HS-27A (cell line): ENCODE results near the gene LRRC8D.

Experiments used
- DNase-seq: peaks from one replicate; pipeline ENCODE4 v3.0.0-alpha.2; 2012; ENCODE audit warnings: low read depth, missing footprints

Gene LRRC8D

DNA sequence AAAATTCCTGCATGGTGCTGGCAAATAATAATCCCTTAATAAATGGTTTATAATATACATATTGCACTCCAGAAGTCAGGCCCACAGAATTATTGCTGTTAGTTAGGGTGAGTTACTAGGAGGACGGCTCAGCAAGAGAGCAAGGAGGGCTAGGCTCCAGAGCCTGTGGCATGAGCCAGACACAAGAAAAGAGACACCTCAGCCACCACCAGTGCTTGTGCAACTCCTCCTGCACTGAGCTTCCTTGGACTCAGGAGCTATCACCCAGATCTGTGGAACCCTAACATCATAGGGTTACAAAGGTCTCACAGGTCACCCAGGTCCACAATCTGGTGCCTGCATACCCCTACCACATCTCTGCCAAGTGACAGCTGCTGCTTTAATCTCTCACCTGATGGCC, 12.8 kb upstream of the LRRC8D start:
- no peak for DNase-seq

DNA sequence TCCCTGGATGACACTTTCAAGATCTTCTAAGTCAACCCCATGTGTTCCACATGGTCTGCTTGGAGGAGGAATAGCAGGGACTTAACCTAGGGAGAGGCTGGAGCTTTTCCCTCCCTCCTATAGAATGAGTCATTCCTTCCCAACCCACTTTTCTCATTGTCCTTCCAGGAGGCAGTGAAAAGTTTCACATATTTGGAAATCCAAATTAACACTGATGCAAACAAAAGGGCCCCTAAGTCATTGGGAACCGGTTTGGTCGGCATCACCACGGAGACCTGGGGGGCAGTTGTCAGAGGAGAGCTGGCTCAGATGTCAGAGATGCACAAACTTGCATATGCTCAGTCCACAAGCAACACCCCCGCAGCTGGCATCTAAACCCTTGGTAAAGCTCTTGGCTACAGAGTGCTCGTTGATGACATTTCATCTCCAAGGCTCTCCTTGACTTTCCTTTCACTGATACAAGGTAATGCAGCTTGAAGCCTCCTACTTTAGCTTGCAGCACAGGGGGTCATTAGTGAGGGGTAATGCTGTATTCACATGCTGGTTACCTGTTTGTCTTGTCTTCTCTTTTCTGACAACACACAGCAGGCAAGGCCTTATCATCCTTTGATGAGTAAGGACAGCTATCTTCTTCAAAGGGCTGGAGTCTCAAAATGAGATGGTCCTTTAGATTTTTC, 12.3 kb upstream of the LRRC8D start:
- no peak for DNase-seq

DNA sequence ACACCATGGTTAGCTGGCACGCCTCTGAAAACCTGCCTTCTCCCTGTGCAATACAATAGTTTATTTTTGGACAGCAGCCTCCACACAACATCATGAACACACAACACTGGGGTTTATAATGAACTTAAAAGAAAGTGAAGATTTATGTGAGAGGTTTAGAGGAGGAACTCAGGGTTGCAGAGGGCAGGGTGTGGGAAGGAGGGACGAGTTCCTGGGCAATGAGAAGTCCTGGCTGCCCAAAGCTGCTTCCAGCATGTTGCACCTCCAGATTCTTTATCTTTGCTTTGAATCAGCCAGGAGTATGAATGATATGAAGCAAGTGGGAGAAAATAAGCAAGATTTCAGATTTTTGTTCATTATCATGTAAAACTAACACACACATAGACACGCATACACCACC, 11.3 kb upstream of the LRRC8D start:
- DNase-seq = no peak

DNA sequence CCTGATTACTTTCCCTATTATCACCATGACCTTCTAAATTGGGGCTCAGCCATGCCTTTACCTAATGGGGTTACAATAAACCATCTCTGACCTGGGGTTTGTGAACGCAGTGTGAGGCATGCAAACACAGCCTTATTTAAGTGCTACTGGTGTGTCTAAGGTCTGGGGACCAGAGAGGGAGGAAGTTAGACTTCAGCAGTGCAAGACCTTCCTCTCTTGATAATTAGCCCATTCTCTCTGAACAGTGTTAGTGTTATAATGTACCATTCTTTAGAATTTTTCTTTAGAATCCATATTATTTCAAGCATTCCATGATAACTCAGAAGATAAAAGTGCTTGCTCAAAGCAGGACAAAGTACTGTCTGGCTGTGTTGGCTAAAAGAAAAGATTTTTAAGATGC, 10.5 kb upstream of the LRRC8D start:
- DNase-seq = no peak

DNA sequence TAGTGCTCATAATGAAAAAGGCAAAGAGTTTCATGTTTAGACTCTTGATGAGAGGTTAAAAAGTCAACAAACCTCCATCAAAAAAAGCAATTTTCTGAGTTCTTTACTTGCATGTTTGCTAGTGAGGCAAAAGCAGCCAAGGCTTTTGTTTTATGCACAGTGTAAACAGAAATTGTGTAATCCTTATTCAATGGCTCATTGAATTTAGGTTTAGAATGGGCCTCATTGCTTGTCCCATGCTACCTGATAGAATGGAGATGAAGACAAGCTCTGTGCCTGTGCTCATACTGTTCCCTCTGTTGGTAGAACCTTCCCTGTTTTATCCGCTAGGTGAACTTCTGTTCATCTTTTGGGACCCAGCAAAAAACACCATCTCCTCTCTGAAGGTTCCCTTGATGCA, 10.0 kb upstream of the LRRC8D start:
- DNase-seq = no peak

DNA sequence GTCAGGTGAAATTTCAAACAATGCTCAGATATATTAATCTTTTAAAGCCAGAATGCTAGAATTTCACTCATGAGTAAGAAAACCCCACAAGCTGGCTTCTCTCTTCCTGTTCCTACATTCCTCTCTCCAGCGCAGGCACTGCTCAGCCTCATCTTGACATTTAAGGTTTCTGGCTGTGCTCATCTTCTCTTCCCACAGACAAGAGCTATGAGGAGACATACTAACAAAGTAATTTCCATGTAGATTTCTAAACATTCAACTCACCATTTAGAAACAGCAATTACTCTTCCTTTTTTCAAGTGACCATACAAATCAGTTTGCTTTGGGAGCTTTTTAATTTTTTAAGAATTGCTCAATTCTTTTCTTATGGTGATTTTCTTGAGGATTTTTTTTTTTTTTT, 7.8 kb upstream of the LRRC8D start:
- DNase-seq = no peak

DNA sequence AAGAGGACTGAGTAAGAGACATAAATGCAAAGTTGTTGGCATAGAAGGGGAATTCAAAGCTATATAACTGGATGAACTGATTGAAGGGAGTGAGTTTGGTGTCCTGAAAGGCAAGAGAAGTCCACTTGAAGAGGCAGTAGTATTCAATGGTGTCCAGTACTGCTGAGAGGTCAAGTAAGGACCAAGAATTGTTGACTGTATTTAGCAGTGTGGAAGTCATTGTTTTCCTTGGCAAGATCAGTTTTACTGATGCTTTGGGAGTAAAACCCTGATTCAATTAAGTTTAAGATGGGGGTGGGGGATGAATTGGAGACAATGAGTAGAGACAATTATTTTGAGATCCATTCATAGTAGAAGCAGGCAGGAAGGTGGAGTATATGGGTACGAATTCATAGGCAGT, 5.8 kb upstream of the LRRC8D start:
- DNase-seq = no peak

DNA sequence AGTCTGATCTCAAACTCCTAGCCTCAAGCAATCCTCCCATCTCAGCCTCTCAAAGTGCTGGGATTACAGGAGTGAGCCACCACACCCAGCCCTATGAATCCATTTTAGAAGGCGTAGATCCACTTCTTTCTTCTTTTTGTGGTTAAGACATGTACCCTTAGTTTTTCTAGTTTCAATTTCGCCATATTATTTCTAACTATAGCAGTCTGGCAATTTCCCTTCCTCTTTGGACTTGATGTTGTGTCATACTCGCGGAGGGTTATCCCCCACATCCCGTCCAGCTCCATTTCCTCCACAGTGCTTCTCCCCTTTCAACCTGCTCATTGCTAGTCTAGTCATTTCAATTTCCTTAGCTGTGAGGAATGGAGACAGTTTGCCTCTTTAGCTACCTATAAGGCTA, 5.2 kb upstream of the LRRC8D start:
- no peak for DNase-seq

DNA sequence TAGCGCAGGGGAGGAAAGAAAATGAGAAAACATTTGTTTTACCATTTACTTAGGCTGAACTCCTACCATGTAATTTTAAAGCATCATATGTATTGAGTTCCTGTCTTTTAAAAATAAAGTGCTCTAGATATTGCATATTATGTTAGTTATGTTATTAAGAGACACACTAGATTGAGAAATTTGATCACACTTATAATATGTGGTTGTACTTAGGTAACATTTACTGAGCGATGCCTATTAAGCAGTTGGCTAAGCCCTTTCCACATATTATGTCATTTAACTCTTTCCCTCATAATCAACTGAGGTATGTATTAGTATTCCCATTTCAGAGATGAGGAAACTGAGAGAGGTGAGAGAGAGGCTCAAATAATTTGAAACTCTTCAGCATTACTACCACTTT, 4.5 kb upstream of the LRRC8D start:
- no peak for DNase-seq

DNA sequence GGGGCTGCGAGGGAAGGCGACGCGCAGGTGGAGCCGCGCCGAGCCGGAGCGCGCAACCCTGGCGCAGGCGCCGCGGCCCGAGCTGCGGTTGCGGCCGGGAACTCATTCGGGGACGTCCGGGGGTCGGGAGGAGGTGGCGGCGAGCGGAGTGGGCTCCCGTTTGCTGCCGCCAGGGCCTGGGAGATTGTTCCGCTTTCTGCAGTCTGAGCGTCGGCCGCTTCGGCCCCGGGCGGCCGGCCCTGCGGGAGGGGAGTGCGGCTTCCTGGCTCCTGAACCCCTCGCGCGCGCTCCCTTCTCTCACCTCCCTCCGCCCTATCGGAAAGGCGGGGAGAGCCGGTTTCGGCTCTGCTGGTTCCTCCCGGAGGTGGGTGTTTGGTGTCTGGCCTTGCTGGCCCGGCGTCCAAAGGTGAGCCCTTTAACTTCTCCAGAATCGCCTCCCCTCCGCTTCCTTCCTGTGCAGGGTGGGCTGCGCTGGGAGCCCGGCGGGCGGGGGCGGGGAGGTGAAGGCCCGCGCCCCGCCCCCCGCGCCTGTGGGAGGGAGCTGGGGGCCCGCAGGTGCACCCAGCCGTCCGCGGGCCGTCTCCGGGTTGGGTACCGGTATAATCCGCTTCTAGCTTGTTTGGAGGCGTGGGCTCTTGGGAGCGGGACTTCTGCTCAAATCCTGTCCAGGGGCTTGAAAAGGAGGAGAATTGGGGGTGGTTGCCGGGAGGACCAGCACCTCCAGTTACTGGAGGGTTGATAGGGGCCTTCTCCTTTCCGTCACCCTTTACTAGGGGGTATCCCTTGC, 683 bp downstream of the LRRC8D start:
- DNase-seq = no peak

DNA sequence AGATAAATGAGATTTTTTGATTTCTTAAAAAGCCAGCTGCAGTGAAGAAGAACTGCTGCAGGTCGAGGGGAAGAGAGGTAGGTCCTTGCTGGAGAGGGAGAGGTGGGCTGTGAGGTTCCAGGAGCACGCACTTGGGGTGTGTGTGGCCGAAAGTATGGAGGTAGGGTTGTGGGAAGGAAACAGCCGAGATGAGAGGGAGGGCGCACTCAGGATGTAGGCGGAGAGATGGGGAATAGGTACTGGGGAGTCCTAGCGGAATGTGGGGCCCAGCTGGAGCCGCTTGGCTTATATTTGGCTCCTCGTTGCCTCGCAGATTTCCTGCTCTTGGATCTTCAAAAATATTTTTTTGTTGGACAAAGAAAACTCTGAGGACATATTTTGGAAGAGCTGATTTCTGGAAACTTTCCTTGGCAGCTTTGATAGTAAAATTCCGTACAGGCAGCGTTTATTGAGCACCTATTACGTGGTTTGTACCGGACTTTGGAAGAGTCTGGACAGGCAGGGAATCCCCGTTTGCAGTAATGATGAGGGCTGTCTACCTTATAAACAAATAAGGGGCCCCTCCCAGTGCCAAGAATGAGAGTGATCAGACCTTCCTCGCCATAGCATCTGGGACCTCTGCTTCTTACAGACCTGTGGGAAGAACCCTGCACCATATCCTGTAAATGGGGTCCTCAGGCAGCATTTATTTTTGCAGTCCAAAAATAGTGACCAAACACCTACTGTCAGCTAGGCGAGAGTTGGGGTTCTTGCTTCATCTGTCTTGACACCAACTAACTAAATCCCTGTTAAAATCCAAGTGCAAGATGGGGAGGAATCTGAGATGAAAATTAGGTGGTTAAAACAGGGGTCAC, 1.5 kb downstream of the LRRC8D start:
- no peak for DNase-seq

DNA sequence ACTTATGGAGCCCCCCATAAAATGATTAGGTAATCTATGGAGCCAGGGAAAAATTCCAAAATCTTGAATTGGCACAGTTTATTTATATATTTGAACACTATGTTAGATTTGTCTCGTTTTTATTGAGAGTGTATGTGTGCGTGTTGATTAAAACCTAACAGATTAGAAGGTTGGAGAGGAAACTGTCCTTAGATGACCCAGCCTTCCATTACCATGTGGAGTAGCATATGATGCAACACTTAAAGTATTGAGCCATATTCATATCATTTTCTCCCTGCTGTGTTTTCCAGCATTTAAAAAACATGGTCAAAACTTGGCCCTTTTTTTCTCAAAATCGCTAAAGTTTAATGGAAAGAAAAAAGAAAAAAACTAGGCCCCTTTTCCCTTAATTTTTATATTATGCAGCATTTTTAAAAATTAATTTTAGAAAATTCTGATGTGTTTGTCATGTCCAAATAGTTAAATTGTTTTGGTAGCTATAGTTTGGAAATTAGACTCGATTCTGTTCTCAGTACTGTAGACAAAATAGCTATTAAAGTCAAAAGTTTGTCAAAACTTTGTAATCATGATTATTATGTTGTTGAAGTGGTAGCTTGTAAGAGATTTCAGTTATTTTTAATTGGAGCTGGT, 2.3 kb downstream of the LRRC8D start:
- no peak for DNase-seq

DNA sequence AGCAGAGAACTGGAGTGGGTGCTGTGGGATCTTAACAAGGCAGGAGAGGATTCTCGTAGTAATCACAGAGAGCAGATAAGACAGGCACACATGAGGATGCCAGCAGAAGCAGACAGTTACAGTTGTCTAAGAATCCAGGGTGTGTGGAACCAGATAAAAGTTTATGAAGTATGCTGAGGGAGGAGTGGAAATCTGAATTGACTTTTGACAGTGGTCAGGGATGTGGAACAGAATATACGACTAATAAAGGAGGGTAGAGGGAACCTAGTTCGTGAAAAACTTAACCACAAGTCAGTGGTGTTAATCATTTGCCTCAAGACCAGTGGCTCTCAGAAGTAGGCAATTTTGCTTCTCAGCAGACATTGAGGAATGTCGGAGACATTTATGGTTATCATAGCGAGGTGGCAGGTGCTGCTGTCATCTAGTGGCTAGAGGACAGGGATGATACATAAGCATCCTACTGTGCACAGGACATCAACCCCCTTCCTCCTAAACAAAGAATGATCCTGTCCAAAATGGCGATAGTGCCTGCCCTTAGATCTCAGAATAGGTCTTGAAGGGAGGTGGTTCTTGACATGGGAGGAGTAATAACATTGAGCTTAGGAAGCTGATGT, 3.0 kb downstream of the LRRC8D start:
- no peak for DNase-seq

DNA sequence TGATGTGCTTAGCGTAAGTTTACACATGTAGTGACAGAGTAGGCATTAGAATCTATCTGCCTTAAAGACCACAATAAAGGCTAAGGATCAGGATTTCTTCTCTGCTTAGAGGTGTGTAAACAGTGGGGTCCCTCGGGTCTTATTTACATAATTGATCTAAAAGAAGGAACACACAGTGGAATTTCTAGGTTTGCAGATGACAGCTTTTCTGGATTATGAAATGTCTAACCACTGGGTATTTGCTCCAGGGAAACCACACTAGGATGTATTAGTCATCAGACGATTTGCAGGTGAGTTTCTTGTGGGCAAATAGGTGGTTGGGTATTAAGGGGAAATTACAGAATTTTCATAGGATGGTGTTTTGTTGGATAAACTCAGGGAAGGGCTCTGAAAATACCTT, 5.8 kb downstream of the LRRC8D start:
- DNase-seq = no peak

DNA sequence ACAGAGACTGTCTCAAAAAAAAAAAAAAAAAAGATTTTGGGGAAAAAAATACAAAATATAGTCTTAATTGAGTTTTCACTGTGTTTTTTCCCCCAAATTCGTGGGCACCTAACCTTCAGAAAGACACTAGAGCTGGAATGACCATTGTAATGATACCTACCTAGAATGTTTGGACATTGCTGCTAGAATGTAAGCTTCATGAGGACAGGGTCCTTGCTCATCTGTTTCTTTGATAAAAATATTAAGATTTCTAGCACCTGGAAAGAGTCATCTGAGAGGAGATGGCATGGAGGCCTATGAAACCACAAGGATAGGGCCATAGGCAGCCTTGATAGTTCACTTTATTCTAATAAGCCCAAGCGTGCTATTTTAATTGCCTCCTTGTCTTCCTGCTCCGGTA, 6.5 kb downstream of the LRRC8D start:
- DNase-seq = no peak

DNA sequence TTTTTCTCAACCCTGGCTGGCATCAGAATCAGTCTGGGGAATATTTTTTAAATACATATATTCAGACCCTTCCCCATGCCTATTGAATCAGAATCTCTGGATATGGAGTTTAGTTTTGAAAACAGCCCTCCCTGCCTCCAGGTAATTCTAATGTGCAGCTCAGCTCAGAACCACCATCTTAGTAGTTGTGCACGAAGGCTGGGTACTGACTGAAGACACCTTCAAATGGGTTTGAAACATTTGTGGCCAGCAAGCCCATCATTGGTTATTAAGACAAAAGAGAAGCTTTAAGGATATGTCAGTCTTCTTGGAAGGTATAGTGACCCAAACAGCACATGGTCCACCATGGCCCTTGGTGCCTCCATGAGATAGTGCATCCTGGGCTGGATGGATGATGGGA, 7.1 kb downstream of the LRRC8D start:
- DNase-seq = no peak

DNA sequence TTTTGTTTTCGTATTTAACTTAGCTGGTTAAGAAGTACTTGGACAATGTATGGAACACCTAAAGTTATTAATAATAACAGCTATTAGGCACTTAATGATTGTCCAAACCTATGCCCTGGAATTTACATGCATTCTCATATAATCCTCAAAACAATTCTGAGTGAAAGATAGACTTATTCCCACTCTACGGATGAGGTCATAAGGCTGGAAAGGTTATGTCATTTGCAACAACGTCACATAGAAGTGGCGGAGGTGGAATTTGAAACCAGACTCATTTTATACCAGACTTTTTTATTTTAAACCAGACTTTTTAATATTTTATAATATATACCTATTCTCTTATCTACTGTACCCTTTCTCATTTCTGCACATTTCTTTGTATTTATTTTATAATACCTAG, 8.4 kb downstream of the LRRC8D start:
- no peak for DNase-seq

DNA sequence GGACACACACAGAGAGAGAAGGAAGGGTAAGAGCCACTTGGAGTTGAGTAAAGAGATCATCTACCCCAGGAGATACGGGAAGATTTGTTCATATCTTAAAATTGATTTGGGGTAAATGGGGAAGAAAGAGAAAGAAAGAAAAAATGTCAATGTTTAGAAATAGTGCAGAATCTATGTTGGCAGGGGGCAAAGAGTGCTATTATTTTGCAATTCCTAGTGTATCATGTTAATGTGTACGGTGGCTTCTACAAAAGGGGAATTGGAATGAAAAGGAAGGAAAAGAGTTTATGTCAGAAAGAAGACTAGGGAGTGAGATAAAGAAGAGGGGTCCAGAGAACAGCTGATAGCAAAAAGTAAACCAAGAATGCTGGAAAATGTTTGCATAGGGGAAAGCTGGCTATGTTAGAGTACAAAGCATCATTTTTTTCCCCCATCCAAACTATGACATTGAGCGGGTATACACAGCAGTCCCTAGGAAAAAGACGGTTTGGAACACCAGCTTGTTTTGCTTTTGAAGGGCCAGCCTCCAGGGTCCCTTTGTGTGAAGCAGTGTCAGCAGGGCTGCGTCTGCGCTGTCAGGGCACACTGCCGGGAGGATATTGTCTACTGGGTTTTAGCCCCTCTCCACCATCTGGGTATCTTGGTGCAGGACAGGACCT, 10.8 kb downstream of the LRRC8D start:
- DNase-seq = no peak

DNA sequence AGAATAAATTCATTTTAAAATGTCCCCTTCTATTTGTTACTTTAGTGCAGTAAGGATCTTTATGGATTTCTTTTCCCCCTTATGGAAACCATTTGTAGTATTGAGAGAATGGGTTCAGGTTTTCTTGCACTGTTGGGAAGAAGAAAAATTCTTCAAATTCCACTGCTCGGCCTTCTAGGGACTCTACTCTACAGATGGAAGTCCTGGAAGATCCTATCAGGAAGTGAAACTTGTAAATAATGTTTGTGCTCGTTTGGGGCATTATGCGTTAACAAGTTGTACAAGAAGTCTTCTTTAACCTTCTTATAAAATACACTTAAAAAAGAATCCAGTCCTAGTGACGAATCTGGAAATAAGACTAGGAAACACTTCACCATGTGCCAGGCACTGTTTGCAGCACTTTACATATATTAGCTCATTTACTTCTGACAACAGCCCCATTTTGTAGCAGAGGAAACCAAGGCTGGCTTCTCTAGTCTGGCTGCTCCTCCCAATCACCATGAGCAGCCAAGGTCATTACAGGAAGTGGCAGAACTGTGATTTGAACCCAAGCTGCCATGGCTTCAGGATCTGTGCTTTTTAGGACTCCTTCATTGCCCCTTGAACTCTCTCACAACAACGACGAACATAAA, 11.8 kb downstream of the LRRC8D start:
- no peak for DNase-seq

DNA sequence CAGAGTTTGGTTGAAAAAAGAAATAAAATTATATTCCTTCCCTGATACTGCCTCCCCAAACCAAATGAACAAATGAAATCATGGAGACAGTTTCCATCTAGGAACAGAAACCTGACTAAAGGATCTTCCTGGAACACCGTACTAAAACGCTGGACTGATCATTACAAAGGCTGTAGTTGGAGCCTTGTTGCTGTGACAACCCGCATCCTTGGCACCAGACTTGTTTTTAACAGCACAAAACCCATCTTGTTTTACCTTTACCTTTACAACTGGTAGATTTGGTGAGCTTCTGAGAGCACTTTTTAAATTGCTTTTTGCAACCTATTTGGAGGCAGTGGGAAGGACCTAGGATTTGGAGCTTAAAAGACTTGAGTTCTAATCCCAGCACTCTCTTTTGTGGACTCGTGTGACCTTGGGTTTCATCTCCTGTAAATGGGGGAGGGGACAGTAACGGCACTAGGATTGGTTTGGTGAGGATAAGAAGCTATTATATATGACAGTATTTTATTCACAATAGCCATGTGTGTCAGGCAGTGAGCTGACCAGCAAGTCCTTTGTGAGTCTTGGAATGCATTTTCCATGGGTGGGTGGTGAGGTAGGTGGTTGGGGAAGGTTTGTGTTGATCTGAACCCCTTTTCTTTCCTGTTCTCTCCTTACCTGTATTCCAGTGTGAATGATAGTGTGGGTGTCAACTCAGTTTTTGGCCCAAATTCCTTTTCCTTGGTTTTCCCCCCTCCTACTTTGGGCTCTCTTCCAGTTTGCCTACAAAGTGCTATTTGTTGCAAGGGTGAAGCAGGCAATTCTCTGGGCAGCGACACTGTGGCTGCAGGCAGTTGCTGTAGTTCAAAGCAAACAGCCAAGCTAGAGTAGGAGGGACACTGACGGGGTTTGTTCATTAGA, 12.6 kb downstream of the LRRC8D start:
- no peak for DNase-seq
